ENCODE data around the gene ZNF578. TPM values are rescaled to one million over a fixed set of nuclear protein-coding genes. Genes with fewer than 3 reads are reported as not detected.
"Not testable (repeated sequence)": the region's sequence is repeated elsewhere in the genome, so short reads cannot be mapped to it uniquely, and the experiment has no call there.

Gene ZNF578
- polyA plus RNA-seq (ENCODE audit: insufficient read length) = 2.7 TPM

- peak; percentile 87 for DNase-seq
Observed at GRCh38 chr19:52453324-52454094, at the start of gene ZNF578. TSS of gene ZNF578 (plus strand) at chr19:52453553. CDS start at chr19:52501846, 48,293 bp downstream.

- no peak for DNase-seq
Observed at GRCh38 chr19:52410276-52410675, 43.1 kb upstream of the ZNF578 start.

- no peak for DNase-seq
Observed at GRCh38 chr19:52415711-52416110, 37.6 kb upstream of the ZNF578 start.

- no peak for DNase-seq
Observed at GRCh38 chr19:52428937-52429336, 24.4 kb upstream of the ZNF578 start, which contains the start of gene ZNF534. TSS of gene ZNF534 (plus strand) at chr19:52429148. CDS start at chr19:52431475, 2,327 bp downstream.

GRCh38 chr19:52442179-52442578 lies 11.2 kb upstream of the ZNF578 start:
- no peak for DNase-seq

- no peak for DNase-seq
Observed at GRCh38 chr19:52444506-52444905, 8.8 kb upstream of the ZNF578 start.

GRCh38 chr19:52451241-52451640 lies 2.1 kb upstream of the ZNF578 start:
- no peak for DNase-seq

- no peak for DNase-seq
Observed at GRCh38 chr19:52464798-52465470, 11.6 kb downstream of the ZNF578 start.

GRCh38 chr19:52473655-52474350 lies 20.4 kb downstream of the ZNF578 start:
- no peak for DNase-seq

- DNase-seq = no peak
Observed at GRCh38 chr19:52474351-52475127, 21.2 kb downstream of the ZNF578 start.

GRCh38 chr19:52484111-52484743 lies 30.9 kb downstream of the ZNF578 start:
- DNase-seq = not testable (repeated sequence)

GRCh38 chr19:52485064-52485463 lies 31.7 kb downstream of the ZNF578 start:
- not testable (repeated sequence) for DNase-seq

- DNase-seq = not testable (repeated sequence)
Observed at GRCh38 chr19:52485561-52486240, 32.3 kb downstream of the ZNF578 start.

- peak; percentile 3 for DNase-seq
Observed at GRCh38 chr19:52492201-52492993, 39.0 kb downstream of the ZNF578 start.

GRCh38 chr19:52492994-52493470 lies 39.7 kb downstream of the ZNF578 start:
- peak; percentile 4 for DNase-seq

GRCh38 chr19:52494518-52494917 lies 41.2 kb downstream of the ZNF578 start:
- DNase-seq = no peak

- DNase-seq = no peak
Observed at GRCh38 chr19:52498571-52498970, 45.2 kb downstream of the ZNF578 start.

GRCh38 chr19:52500474-52500873 lies 47.1 kb downstream of the ZNF578 start:
- DNase-seq = not testable (repeated sequence)

- not testable (repeated sequence) for DNase-seq
Observed at GRCh38 chr19:52500991-52501390, 47.6 kb downstream of the ZNF578 start.

GRCh38 chr19:52507266-52507665 lies 53.9 kb downstream of the ZNF578 start:
- no peak for DNase-seq

Data from hindlimb muscle (tissue), 1 donor.